Fibroblast of lung (primary cell): ENCODE measurements around the gene HTR2A.

ENCODE experiments used
- CTCF ChIP-seq, 2 donors: IDR thresholded peaks in 1 of 2; conservative IDR thresholded peaks in 1 of 2; 1 replicate in 1 of 2; 2 replicates in 1 of 2; pipeline ENCODE4 v1.5.1; 2011 to 2012; ENCODE audit warnings: low read length in 2 of 2, control low read depth in 1 of 2, inconsistent platforms in 1 of 2, low read depth in 1 of 2, mild to moderate bottlenecking in 1 of 2
- EZH2 ChIP-seq: IDR thresholded peaks from 2 replicates; pipeline ENCODE4 v1.5.1; 2012; ENCODE audit warnings: low read length, control low read depth, mild to moderate bottlenecking; ENCODE audit errors: missing control alignments

- TF ChIP-seq CTCF (conservative IDR thresholded peaks at IDR 0.05 in 1 of 2, IDR thresholded peaks at IDR 0.05 in 1 of 2; ENCODE audit: low read depth in 1 of 2, low read length in 2 of 2): peak; percentile 71 to 75
- no peak for TF ChIP-seq EZH2
Observed at GRCh38 chr13:46831588-46832194, 65.2 kb downstream of the HTR2A start.
